HepG2 (cell line): ENCODE measurements around the gene SMOC1. TPM values are rescaled to one million over a fixed set of nuclear protein-coding genes. Genes with fewer than 3 reads are reported as not detected.

Experiments used
- SUZ12 ChIP-seq: fragments of 150-350 bp; IDR thresholded peaks from 2 replicates; pipeline ENCODE4 v1.6.1; 2014; ENCODE audit warnings: low read depth, low read length
- ZFP36 ChIP-seq: fragments of 150-350 bp; IDR thresholded peaks from 2 replicates; pipeline ENCODE4 v1.6.1; 2018; ENCODE audit warnings: borderline replicate concordance, low read length, low read depth; ENCODE audit not compliant: partially characterized antibody
- ZNF709 ChIP-seq: sonication (generic); formaldehyde crosslinking; IDR thresholded peaks from 2 replicates; pipeline ENCODE4 v1.5.0; 2020; ENCODE audit warnings: mild to moderate bottlenecking, missing genetic modification reagents
- polyA plus RNA-seq, 8 experiments: library from polyadenylated mRNA; depleted of rRNA in 3 of 8; stranded (reverse) in 7 of 8; unstranded in 1 of 8; fragments of >200 nt; fragmentation: Illumina TruSeq in 4 of 8; extraction: Trizol in 4 of 8; gene quantifications; 2 replicates each; pipeline versions ENCODE4 v1.2.1 to v1.2.3, GENCODE V29; 2011 to 2016; ENCODE audit warnings: low read depth in 4 of 8, missing spikeins in 1 of 8, mixed read lengths in 1 of 8; ENCODE audit not compliant: insufficient read depth in 1 of 8
- total RNA-seq, 5 experiments: library from RNA; depleted of rRNA; stranded (reverse); fragments of >200 nt; fragmentation: Illumina TruSeq; extraction: Trizol; gene quantifications; 2 replicates each; pipeline ENCODE4 v1.2.3, GENCODE V29; 2016; ENCODE audit warnings: low read depth in 1 of 5
- TF ChIP-seq, protein P1 (sequence below): sonication (generic); formaldehyde crosslinking; IDR thresholded peaks from 2 replicates; pipeline ENCODE4 v1.4.0; 2020; ENCODE audit warnings: mild to moderate bottlenecking, missing genetic modification reagents
- TF ChIP-seq, protein P2 (sequence below): sonication (generic); formaldehyde crosslinking; IDR thresholded peaks from 2 replicates; pipeline ENCODE4 v1.4.0; 2020; ENCODE audit warnings: low read depth, mild to moderate bottlenecking, missing genetic modification reagents
- TF ChIP-seq, protein P3 (sequence below): fragments of 450-650 bp; IDR thresholded peaks from 2 replicates; pipeline ENCODE4 v1.6.1; 2017

Gene SMOC1
- total and polyA plus RNA-seq, 2 of the 13 experiments (the other 11 are each of a cell fraction or from before 2014, with no cell fraction given), result 17.8 to 35.6 TPM

DNA sequence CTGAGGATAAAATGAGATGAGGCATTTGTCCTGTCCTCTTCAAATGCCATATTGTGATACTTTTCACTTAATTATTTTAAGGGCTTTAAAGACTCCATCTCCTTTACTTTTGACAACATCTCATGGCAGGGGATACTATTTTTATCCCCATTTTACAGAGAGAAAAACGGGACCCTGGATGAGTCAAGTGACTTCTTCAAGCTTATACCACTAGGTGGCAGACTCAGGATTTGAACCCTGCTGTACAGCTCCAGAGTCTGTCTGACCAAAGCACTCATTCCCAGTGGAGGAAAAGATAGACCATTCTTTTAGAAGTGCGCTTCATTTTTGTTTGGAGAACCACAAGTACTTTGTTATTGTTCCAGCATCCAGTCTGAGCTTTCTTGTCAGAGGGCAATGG is 1.7 kb upstream of the SMOC1 start (continued):
- TF ChIP-seq, protein P1, sequence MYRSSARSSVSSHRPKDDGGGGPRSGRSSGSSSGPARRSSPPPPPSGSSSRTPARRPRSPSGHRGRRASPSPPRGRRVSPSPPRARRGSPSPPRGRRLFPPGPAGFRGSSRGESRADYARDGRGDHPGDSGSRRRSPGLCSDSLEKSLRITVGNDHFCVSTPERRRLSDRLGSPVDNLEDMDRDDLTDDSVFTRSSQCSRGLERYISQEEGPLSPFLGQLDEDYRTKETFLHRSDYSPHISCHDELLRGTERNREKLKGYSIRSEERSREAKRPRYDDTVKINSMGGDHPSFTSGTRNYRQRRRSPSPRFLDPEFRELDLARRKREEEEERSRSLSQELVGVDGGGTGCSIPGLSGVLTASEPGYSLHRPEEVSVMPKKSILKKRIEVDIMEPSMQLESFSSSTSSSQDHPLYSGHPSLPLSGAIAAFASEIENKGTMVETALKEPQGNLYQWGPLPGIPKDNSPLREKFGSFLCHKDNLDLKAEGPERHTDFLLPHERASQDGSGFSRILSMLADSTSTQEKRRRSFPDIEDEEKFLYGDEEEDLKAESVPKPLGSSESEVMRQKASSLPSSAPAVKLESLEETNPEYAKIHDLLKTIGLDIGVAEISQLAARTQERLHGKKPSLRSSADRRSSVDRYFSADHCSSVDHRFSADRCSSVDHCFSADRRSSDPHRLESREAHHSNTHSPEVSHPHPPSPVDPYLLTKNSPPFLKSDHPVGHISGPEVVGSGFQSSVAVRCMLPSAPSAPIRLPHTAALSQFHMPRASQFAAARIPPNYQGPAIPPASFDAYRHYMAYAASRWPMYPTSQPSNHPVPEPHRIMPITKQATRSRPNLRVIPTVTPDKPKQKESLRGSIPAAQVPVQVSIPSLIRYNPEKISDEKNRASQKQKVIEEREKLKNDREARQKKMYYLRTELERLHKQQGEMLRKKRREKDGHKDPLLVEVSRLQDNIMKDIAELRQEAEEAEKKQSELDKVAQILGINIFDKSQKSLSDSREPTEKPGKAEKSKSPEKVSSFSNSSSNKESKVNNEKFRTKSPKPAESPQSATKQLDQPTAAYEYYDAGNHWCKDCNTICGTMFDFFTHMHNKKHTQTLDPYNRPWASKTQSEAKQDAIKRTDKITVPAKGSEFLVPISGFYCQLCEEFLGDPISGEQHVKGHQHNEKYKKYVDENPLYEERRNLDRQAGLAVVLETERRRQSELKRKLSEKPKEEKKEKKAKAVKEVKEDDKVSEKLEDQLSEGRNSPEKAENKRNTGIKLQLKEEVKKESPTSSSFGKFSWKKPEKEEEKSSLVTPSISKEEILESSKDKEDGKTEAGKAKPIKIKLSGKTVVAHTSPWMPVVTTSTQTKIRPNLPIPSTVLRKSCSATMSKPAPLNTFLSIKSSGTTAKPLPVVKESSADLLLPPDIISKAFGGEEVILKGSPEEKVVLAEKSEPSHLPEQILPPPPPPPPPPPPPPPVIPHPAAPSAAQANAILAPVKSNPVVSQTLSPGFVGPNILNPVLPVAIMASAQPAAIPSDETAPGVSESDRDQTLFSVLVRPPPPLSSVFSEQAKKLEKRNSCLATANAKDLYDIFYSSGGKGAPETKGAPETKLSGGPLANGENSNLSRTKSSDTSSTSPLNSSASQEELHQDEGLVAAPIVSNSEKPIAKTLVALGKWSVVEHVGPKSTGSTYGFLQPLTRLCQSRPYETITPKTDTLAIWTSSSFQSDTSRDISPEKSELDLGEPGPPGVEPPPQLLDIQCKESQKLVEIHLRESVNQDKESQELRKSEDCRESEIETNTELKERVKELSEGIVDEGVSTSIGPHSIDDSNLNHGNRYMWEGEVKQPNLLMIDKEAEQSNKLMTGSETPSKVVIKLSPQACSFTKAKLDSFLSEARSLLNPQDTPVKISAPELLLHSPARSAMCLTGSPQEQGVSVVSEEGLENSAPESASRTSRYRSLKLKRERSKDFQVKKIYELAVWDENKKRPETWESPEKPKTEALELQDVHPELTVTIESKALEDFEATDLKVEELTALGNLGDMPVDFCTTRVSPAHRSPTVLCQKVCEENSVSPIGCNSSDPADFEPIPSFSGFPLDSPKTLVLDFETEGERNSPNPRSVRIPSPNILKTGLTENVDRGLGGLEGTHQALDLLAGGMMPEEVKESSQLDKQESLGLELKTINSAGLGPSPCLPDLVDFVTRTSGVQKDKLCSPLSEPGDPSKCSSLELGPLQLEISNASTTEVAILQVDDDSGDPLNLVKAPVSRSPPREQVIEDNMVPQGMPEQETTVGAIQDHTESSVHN (CRISPR knock-in tag), result no peak
- TF ChIP-seq, protein P2, sequence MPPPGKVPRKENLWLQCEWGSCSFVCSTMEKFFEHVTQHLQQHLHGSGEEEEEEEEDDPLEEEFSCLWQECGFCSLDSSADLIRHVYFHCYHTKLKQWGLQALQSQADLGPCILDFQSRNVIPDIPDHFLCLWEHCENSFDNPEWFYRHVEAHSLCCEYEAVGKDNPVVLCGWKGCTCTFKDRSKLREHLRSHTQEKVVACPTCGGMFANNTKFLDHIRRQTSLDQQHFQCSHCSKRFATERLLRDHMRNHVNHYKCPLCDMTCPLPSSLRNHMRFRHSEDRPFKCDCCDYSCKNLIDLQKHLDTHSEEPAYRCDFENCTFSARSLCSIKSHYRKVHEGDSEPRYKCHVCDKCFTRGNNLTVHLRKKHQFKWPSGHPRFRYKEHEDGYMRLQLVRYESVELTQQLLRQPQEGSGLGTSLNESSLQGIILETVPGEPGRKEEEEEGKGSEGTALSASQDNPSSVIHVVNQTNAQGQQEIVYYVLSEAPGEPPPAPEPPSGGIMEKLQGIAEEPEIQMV (CRISPR knock-in tag), result no peak
- TF ChIP-seq ZFP36 (no peak), ZNF709 (CRISPR knock-in tag) (0 out of 2 replicates have a peak, but pooled peaks have one; percentile 8), SUZ12 (no peak)
- TF ChIP-seq, protein P3, sequence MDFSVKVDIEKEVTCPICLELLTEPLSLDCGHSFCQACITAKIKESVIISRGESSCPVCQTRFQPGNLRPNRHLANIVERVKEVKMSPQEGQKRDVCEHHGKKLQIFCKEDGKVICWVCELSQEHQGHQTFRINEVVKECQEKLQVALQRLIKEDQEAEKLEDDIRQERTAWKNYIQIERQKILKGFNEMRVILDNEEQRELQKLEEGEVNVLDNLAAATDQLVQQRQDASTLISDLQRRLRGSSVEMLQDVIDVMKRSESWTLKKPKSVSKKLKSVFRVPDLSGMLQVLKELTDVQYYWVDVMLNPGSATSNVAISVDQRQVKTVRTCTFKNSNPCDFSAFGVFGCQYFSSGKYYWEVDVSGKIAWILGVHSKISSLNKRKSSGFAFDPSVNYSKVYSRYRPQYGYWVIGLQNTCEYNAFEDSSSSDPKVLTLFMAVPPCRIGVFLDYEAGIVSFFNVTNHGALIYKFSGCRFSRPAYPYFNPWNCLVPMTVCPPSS, result no peak
